22Rv1 (cell line): ENCODE data around the gene APBB2.
A peak's percentile ranks its signal among the peaks of the same experiment; 100 is the strongest.

Experiments used
- H3K27ac ChIP-seq: fragments of 450-650 bp; 2 replicates; pipeline ENCODE4 v1.5.1; 2017
- ZFX ChIP-seq: fragments of 450-650 bp; IDR thresholded peaks from 2 replicates; pipeline ENCODE4 v1.6.1; 2017; ENCODE audit warnings: antibody characterized with exemption, borderline replicate concordance
- TF ChIP-seq, protein P1 (sequence below): fragments of 450-650 bp; IDR thresholded peaks from 2 replicates; pipeline ENCODE4 v1.5.1; 2017; ENCODE audit warnings: mild to moderate bottlenecking

The APBB2 gene

DNA sequence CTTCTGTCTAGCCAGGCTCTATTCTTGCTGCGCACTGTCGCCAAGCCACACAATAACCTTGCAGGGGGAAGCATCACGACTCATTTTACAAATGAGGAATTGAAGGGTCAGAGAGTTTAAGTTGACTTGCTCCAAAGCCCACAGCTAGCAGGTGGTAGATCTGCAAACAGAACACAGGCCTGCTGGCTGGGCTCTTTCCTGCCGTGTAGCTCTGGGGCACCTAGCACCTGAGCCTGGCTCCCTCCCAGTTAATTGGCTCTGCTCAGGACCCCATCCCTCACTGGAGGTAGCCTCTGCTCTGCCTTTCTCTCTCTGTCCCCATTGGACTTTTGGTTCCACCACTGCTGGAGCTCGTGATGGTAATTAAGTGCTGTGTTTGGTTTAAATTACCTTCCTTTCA, 366.1 kb downstream of the APBB2 start:
- TF ChIP-seq, protein P1, sequence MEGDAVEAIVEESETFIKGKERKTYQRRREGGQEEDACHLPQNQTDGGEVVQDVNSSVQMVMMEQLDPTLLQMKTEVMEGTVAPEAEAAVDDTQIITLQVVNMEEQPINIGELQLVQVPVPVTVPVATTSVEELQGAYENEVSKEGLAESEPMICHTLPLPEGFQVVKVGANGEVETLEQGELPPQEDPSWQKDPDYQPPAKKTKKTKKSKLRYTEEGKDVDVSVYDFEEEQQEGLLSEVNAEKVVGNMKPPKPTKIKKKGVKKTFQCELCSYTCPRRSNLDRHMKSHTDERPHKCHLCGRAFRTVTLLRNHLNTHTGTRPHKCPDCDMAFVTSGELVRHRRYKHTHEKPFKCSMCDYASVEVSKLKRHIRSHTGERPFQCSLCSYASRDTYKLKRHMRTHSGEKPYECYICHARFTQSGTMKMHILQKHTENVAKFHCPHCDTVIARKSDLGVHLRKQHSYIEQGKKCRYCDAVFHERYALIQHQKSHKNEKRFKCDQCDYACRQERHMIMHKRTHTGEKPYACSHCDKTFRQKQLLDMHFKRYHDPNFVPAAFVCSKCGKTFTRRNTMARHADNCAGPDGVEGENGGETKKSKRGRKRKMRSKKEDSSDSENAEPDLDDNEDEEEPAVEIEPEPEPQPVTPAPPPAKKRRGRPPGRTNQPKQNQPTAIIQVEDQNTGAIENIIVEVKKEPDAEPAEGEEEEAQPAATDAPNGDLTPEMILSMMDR: no peak
- TF ChIP-seq ZFX: no peak
- no peak overlapping the region for H3K27ac ChIP-seq

DNA sequence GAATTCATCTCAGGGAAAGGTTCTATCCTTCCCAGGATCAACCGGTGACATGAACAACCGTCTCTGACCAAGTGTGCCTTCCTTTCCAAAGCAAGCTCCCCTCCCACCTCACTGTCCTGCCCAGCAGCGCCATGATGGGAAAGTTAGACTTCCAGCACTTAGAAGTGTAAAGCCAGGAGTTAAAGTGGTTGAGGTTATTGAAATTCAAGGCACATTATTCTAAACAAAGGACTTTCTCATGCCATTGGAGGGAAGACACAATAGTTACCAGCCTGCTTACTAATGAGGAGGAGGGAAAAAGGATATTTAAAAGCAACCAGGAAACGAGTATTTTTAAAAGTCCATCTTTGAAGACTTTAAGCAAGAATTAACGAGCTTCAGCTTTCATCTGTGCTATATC, 367.8 kb downstream of the APBB2 start:
- no peak for TF ChIP-seq ZFX
- TF ChIP-seq, protein P1: no peak
- H3K27ac ChIP-seq: no peak overlapping the region

DNA sequence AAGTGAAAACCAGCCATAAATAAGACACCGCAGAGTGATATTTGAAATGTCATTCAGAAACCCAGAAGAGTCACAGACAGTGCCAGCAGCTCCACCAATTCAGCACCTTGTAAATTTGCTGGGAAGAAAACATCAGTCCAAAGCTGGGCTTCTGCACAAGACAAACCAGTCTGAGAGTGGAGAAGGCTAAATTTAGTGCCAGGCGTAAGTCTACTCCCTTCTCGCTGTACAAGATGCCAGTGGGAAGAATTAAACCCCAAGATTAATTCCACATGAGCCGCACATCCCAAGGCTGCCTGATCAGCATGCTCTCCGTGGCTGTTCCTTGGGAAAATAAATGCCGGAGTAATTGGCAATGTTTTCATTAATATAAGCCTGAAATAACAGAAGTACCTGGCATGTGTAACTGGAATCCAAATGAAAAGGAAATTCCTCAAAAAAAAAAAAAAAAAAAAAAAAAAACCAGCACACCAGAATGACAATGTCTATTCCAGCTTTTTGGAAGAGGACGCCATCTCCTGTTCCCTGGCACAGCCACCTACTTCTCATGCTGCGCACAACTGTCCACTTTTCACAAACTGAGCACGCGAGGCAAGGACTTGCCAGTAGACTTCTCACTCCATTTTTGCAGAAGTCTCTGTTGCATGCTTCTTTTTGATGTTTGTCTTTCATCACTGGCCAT, 369.0 kb downstream of the APBB2 start:
- H3K27ac ChIP-seq: no peak overlapping the region
- TF ChIP-seq ZFX: no peak
- TF ChIP-seq, protein P1: no peak

DNA sequence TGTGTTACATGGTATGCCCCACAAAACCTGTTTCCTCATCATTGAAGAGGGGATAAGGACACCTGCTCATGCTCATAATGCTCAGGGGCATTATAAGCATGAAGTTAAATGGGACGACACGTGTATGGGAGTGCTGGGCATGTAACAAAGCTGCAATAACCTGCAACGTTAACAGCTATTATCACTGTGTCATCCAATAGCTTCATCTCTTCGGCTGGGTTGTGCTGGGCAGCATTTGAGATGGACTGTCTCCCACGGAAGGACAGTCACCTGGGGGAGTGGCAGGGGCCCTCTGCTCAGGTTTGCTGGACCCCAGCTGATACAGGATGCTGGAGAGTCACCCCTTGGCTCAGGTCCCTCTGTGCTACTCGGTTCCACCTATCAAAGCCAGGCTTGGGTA, 370.1 kb downstream of the APBB2 start:
- H3K27ac ChIP-seq: no peak overlapping the region
- TF ChIP-seq ZFX: no peak
- TF ChIP-seq, protein P1: no peak

DNA sequence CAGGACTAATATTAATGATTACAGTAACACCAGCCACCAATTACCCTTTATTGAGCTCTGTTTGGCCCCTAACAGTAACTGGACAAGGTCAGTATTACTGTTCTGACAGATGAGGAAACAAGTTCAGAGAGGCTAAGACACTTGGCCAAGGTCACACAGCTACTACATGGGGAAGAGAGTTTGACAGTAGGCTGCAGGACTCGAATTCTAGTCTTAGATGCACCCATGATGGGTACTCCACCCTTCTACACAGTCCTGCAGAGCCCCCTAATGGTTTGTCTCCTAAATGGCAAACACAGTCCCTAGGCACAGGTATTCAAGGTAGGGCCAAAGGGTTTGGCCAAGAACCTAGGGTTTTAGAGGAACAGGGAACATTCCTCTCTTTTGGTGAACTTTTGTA, 370.6 kb downstream of the APBB2 start:
- no peak overlapping the region for H3K27ac ChIP-seq
- TF ChIP-seq ZFX: no peak
- TF ChIP-seq, protein P1: peak; percentile 32

DNA sequence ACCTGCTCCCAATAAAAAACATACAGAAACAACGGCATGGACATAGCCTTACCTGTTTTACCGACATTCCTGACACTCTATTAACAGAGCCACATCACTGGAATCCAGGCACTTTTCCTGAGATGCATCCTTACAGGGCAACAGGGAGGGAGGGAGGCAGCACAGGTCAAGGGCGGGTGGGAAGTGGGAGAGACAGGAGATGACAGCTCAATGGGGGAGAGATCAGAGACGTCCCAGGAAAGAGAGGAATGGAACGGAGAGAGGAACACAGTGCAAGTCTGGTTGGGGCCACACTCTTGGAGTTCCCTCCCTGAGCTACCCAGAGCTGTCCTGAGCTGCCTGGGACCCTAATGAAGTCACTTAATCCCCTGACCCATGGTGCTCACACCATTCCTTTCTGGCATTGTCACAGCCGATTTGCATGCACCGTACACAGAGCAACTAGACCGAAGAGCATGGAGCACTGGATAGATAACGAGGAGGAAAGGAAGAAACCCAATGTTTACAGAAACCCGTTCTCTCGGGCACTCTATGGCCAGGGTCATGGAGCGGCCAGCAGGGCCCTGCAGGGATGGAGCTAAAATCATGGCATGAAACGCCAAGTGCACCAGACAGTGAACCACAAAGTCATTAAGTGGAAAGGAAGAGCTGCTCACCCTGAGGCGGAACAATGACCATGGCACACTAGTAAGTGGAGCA, 371.5 kb downstream of the APBB2 start:
- no peak overlapping the region for H3K27ac ChIP-seq
- TF ChIP-seq ZFX: no peak
- TF ChIP-seq, protein P1: no peak

DNA sequence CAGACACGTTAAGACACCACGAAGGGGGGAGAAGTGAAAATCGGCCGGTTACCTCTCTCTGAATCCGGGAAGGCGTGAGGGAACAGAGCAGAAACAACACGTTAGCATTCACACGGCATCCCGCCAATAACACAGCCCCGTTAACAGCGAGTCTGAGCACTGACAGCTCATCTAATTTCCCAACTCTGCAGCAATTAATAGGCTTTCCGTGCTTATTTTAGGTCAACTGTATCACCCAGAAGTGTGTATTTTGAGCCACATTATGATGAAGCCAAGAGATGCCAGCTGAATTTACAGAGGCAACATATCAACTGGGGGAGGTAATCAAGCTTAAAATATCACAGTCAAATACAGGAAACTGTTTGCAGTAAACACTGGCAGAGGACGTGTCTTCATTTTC, 372.0 kb downstream of the APBB2 start:
- TF ChIP-seq, protein P1: no peak
- no peak for TF ChIP-seq ZFX
- H3K27ac ChIP-seq: no peak overlapping the region
